Duodenal mucosa (tissue), 2 donors: Measurements from ENCODE around the gene POLA2.

ENCODE experiments used
- H3K27ac ChIP-seq: one replicate; pipeline ENCODE4 v1.7.0; 2013; ENCODE audit warnings: low read depth, low read length
- H3K27me3 ChIP-seq, 2 donors: one replicate each; pipeline ENCODE4 v1.7.0; 2013; ENCODE audit warnings: low read length in 2 of 2, control low read depth in 1 of 2; ENCODE audit not compliant: insufficient read depth in 2 of 2, control insufficient read depth in 1 of 2
- H3K36me3 ChIP-seq, 2 donors: one replicate each; pipeline ENCODE4 v1.7.0; 2013; ENCODE audit warnings: low read length in 2 of 2, control low read depth in 1 of 2; ENCODE audit not compliant: insufficient read depth in 2 of 2, control insufficient read depth in 1 of 2
- H3K4me1 ChIP-seq, 2 donors: one replicate each; pipeline ENCODE4 v1.7.0; 2013; ENCODE audit warnings: low read length in 2 of 2, control low read depth in 1 of 2; ENCODE audit not compliant: insufficient read depth in 2 of 2, control insufficient read depth in 1 of 2
- H3K4me3 ChIP-seq, 2 donors: one replicate each; pipeline ENCODE4 v1.7.0; 2013; ENCODE audit warnings: low read length in 2 of 2, low read depth in 1 of 2
- H3K9ac ChIP-seq, 2 donors: one replicate each; pipeline ENCODE4 v1.7.0; 2013; ENCODE audit warnings: low read length in 2 of 2, low read depth in 1 of 2
- H3K9me3 ChIP-seq, 2 donors: one replicate each; pipeline ENCODE4 v1.7.0; 2013; ENCODE audit warnings: low read length in 2 of 2, control low read depth in 1 of 2; ENCODE audit not compliant: control insufficient read depth in 1 of 2

Gene POLA2

DNA sequence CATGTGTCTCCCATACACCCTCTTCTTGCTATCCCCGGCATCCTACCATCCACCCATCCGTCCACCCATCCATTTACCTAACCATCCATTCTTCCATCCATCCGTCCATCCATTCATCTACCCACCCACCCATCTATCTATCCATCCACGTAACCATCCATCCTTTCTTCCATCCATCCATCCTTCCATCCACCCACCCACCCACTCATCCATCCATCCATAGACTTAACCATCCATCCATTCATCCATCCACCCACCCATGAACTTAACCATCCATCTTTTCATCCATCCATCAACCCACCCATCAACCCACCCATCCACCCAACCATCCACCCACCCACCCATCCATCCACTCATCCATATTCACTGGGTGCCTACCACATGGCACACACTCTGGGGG is 42.3 kb downstream of the POLA2 start:
- no peak overlapping the region for H3K4me3 ChIP-seq
- no peaks in the 10 kb centered on the region for H3K9me3 ChIP-seq
- peaks cover 26 to 29% of the 10 kb centered on the region in 2 donors for H3K4me1 ChIP-seq
- no peaks in the 10 kb centered on the region for H3K27me3 ChIP-seq
- H3K27ac ChIP-seq = no peak overlapping the region
- H3K9ac ChIP-seq = no peak overlapping the region
- H3K36me3 ChIP-seq = peaks cover 0 to 6% of the 10 kb centered on the region in 2 donors

DNA sequence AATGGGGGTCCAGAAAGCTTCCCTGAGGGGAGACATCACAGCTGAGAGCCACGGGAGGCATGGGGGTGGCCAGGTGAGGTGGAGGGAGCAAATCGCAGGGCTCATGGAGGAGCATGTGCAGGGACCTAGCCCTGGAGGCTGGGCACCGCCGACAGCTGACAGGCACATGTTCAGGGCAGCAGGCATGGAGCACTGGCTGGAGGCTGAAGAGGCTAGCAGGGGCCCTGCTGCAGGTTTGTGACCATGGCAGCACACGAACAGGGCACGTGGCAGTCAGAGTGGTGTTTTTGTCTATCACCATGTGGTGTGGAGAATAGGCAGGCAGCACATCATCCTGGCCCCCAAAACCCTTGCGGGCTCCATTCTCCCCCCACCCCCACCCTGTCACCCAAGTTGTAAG is 42.9 kb downstream of the POLA2 start:
- Histone ChIP-seq H3K4me1 (peaks cover 26 to 29% of the 10 kb centered on the region in 2 donors), H3K36me3 (peaks cover 0 to 6% of the 10 kb centered on the region in 2 donors), H3K27ac (no peak overlapping the region), H3K9me3 (no peaks in the 10 kb centered on the region), H3K27me3 (no peaks in the 10 kb centered on the region), H3K4me3 (no peak overlapping the region), H3K9ac (no peak overlapping the region)

DNA sequence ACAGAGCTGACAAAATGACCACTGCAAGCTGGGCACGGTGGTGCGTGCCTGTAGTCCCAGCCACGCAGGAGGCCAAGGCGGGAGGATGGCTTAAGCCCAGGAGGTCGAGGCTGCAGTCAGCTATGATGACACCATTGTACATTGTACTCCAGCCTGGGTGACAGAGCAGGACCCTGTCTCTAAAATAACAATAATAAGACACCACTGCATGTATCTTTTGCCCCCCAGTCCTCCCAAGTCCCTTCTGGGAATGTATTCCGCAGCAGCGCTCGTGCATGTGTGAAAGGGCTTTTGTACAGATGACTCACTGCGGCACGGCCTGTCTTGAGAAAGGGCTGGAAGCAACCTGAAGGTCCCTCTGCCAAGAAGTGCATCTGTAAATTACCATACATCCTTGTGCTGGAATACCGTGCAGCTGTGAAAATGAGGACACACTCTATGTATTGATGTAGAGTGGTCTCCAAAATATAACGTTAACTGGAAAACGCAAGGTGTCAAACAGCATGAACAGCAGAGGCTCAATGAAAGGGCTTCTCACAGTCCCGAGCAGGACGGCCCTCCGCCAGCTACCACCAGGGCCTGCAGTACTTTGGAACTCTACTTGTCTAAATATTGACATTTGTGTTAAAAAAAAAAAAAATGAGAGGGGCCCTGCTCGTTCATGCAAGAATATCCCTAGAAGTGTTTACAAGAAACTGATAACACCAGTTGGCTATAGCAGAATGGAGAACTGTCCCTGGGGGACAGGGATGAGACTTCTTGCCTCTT is 43.9 kb downstream of the POLA2 start:
- H3K36me3 ChIP-seq = peaks cover 0 to 6% of the 10 kb centered on the region in 2 donors
- H3K9ac ChIP-seq = peak overlapping the region; percentile 4 to 38
- H3K4me3 ChIP-seq = no peak overlapping the region
- peaks cover 34% of the 10 kb centered on the region in 2 donors for H3K4me1 ChIP-seq
- H3K27me3 ChIP-seq = no peaks in the 10 kb centered on the region
- peak overlapping the region; percentile 47 for H3K27ac ChIP-seq
- no peaks in the 10 kb centered on the region for H3K9me3 ChIP-seq

DNA sequence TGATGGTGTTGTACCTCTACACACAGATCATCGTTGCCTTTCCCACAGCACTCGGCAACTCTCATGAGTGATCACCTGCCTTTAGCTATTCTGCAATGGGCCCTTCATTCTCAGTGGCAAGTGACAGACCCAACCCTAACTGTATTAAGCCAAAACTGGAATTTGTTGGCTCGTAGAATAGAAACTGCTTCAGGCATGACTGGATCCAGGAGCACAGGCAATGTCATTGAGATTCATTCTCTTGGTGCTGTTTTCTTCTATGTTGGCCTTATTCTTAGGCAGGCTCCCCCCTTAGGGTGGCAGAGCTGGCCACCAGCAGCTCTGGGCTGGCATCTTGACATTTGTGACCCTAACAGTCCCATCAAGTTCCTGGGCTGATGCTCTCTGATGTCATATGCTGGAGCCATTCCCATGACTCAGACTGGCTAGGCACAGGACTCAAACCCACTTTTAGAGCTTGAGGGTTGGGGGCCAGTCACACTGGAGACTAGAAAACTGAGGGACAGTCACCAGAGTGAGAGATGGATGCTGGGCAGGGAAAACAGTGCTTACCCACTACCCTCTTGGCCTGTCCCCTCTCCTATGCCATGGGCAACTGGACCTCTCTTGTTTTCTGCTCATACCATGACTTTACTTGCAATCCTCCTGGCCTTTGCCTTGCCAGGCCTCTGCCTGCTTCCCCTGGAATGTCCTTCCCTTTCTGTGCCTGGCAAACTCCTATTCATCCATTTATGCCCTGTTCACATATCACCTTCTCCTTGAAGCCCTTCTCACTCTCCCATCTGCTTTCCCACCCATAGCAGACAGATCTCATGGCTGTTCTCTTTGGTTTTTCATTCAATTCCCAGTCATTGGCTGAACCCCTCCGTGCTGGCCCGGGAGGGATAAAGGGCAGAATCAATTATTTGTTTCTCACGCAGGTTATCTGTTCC is 45.8 kb downstream of the POLA2 start:
- H3K9me3 ChIP-seq = no peaks in the 10 kb centered on the region
- peaks cover 44 to 45% of the 10 kb centered on the region in 2 donors for H3K4me1 ChIP-seq
- no peak overlapping the region for H3K9ac ChIP-seq
- no peak overlapping the region for H3K4me3 ChIP-seq
- peaks cover 0 to 6% of the 10 kb centered on the region in 2 donors for H3K36me3 ChIP-seq
- H3K27me3 ChIP-seq = no peaks in the 10 kb centered on the region
- H3K27ac ChIP-seq = no peak overlapping the region

DNA sequence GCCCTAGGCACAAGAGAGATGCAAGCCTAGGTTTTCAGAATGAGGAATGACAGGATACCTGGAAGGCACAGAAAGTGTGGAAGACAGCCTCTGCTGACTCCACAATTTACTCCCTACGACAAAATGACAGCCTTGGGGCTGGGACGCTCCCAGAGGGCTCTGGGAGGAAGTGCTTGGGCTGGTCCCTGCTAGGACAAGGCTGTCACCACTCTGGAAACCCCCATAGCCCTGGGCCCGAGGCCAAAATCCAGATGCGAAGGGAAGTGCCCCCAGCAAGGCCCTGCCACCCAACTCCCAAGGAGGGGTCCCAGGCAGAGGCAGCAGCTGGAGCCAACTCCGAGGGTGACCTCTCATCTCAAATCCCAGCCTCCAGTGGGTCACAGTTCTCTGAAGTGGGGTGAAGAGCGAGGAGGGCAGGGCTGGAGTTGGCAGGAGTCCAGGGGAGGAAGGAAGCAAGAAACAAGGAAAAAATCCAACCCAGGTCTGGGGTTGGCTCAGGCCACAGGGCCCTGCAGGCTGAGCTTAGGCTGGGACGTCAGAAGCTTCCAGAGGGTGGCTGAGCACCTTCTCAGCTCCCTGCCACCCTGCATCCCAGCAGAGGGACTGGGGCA is 46.6 kb downstream of the POLA2 start:
- H3K9me3 ChIP-seq = no peaks in the 10 kb centered on the region
- H3K27ac ChIP-seq = no peak overlapping the region
- H3K9ac ChIP-seq = no peak overlapping the region
- H3K4me3 ChIP-seq = no peak overlapping the region
- peaks cover 0 to 6% of the 10 kb centered on the region in 2 donors for H3K36me3 ChIP-seq
- peaks cover 45 to 48% of the 10 kb centered on the region in 2 donors for H3K4me1 ChIP-seq
- H3K27me3 ChIP-seq = no peaks in the 10 kb centered on the region

- Histone ChIP-seq H3K9ac (no peak overlapping the region), H3K27ac (no peak overlapping the region), H3K36me3 (peaks cover 0 to 6% of the 10 kb centered on the region in 2 donors), H3K9me3 (no peaks in the 10 kb centered on the region), H3K4me1 (peaks cover 49 to 53% of the 10 kb centered on the region in 2 donors), H3K4me3 (no peak overlapping the region), H3K27me3 (no peaks in the 10 kb centered on the region)
Measured at GRCh38 chr11:65309006-65309405, 47.2 kb downstream of the POLA2 start.

DNA sequence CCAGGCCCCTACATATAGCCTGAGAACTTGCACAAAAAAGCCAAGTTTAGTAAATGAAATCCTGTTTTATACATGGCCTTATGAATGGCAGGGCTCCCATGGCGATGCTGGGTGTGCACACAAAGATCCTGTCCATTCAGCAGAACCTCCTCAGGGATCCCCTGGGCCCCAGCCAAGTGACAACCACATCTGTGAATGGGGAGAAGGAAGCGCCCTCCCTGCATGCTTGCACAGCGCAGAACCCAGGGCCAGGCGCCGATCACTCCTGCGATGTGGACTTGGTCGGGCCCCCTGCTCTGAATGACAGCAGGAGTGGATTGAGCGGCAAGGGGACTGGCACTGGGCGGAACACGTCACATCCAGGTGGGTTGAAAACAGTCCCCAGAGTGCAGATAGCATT is 48.5 kb downstream of the POLA2 start:
- peaks cover 43 to 53% of the 10 kb centered on the region in 2 donors for H3K4me1 ChIP-seq
- no peak overlapping the region for H3K27ac ChIP-seq
- H3K4me3 ChIP-seq = no peak overlapping the region
- no peak overlapping the region for H3K9ac ChIP-seq
- no peaks in the 10 kb centered on the region for H3K9me3 ChIP-seq
- H3K36me3 ChIP-seq = peaks cover 0 to 6% of the 10 kb centered on the region in 2 donors
- H3K27me3 ChIP-seq = no peaks in the 10 kb centered on the region

- Histone ChIP-seq H3K4me3 (no peak overlapping the region), H3K36me3 (peaks cover 0 to 1% of the 10 kb centered on the region in 2 donors), H3K9ac (no peak overlapping the region), H3K9me3 (no peaks in the 10 kb centered on the region), H3K27ac (no peak overlapping the region), H3K27me3 (no peaks in the 10 kb centered on the region), H3K4me1 (peaks cover 40 to 50% of the 10 kb centered on the region in 2 donors)
Measured at GRCh38 chr11:65310736-65311135, 49.0 kb downstream of the POLA2 start.

GRCh38 chr11:65311170-65311678 is 49.5 kb downstream of the POLA2 start:
- no peak overlapping the region for H3K4me3 ChIP-seq
- H3K4me1 ChIP-seq = peaks cover 45 to 52% of the 10 kb centered on the region in 2 donors
- H3K9me3 ChIP-seq = no peaks in the 10 kb centered on the region
- H3K36me3 ChIP-seq = no peaks in the 10 kb centered on the region
- H3K27me3 ChIP-seq = no peaks in the 10 kb centered on the region
- H3K9ac ChIP-seq = no peak overlapping the region
- no peak overlapping the region for H3K27ac ChIP-seq
